Kidney capillary endothelial cell (primary cell): Measurements from ENCODE around the gene ANKRD22.
A peak's percentile ranks its signal among the peaks of the same experiment; 100 is the strongest.

ENCODE experiments used
- DNase-seq: peaks from one replicate; pipeline ENCODE4 v3.0.0-alpha.2; 2018; ENCODE audit warnings: low spot score

ANKRD22 gene

DNA sequence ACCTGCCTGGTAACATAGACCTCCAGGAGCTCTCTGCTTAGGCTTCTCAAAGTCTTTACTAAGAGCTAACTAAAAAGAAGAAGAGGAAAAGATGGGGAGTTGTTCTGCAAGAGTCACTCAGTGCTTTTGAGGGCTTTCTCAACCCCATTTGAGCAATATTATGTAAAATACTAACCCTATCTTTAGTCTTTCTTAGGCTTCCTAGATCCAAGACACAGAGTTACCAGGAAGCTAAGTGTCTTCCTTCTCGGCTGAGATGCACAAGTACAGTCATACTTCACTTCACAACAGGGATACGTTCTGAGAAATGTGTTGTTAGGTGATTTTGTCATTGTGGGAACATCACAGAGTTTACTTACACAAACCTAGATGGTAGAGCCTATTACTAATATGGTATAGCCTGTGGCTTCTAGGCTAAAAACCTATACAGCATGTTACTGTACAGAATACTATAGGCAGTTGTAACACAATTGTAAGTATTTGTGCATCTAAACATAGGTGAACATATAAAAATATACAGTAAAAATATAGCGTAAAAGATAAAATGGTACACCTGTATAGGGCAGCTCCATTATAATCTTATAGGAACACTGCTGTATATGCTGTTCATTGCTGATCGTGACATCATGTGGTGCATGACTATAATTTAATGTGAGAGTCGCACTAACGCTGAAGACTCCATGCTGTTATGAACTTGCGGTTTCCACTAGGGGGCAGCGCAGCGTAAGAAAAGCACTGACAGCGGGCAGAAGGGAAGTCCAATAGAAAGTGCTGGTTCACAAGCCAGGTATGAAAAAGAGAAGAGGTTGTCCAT is 16.3 kb downstream of the ANKRD22 start:
- DNase-seq, result peak; percentile 80

DNA sequence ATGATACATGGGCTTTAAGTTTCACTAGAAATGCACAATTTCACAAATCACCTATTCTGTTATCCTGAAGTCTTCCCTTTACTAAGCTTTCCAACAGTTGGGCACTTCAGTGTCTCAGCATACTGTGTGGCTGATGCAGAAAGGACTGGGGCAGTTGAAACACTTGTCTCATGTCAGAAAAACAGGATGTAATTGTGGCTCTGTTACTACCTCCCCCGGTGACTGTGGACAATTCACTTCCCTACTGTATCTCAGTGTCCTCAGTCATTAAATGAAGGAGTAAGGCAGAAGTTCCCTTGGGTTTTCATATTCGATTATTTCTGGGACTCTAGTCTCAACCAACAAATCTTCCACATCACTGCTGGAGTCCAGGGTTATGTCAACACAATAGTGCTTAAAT is 17.9 kb downstream of the ANKRD22 start:
- DNase-seq, result no peak

DNA sequence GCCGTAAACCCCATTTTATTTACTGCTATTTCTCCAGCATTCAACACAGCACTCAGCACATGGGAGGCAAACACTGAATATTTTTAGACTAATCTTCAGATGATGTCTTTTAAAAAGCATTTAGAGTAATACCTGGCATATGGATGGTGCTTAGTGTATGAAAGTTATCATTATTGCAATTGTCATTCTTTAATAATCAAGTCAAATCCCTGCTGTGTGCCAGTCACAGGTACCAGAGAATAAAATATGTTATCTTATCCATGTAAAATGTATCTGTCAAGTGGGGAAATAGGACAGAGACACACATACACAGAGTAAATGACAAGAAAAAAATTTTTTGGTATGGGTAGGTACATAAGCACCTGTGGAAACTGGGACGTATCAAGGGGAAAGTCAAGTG is 18.5 kb downstream of the ANKRD22 start:
- DNase-seq, result no peak

DNA sequence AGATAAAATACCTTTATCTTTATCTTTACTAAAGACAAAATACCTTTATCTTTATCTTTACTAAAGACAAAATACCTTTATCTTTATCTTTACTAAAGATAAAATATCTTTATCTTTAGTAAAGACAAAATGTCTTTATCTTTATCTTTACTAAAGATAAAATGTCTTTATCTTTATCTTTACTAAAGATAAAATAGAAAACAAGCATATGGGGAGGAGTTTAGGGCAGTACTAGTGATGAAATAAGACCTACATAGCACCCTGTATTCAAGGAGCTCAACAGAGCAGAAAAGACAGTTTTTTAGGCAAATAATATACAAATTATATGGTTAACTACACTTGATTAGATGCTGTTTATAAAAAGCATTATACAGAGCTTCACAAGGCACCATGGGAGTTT is 19.3 kb downstream of the ANKRD22 start:
- DNase-seq, result no peak

DNA sequence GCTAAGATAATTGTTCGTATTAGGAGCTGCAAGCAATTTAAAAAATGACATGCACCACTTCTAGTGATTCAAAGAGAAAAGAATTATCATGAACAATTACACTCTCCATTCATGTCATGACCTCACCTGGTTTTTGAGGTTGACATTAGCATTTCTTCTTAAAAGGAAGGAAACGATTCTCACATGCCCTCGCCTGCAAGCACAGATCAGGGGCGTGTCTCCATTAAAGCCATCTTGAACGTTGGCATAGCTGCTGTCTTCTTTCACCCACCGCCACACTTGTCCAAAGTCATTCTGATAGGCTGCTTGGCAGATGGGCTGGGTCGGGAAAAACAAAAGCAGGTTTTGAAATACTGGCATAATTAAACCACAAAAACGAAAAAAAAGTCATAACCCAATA is 19.9 kb downstream of the ANKRD22 start:
- no peak for DNase-seq

DNA sequence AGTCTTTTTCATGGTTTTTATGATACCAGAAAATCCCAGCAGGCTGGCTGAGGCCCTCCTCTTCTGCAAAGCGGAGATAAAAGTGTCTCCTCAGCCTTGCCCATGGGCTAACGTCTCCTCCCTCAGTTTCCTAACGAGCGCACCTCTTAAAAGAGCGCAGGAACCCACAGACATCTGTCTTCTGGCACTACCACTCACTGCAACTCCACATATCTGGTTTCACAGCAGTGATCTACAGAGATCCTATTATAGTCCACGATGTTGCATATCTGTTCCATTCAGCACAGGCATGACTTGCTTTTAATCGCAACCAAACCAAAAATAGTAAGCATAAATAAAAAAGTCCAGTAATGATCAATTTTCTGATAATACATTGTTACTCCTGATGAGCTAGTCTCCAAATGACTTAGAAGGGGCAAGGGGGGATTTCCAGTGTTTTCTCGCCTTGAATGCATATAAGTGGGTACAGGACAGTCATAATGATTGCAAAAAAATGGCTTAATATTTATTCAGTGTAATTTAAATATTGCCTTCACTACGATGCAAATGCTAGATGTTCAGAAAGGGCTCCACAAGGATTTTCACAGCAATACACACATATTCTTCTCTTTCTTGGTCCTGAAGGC is 20.9 kb downstream of the ANKRD22 start:
- no peak for DNase-seq

DNA sequence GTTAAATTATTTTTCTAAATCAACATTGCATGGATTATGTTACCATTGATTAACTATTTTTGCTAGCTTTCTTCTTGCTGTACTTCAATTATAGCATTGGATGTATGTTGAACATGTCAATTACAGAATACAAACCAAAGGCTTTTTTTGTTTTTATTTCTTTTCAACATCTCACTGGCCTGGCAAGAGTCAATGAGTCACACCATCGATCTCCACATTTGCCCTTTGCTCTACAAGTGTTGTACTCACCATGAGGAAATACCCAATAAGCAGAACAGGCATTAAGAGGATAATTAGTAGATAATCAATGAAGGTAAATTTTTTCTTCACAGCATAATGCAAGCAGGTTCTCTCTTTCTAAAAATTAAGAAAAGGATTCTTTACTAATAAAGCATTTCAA is 23.3 kb downstream of the ANKRD22 start:
- no peak for DNase-seq

DNA sequence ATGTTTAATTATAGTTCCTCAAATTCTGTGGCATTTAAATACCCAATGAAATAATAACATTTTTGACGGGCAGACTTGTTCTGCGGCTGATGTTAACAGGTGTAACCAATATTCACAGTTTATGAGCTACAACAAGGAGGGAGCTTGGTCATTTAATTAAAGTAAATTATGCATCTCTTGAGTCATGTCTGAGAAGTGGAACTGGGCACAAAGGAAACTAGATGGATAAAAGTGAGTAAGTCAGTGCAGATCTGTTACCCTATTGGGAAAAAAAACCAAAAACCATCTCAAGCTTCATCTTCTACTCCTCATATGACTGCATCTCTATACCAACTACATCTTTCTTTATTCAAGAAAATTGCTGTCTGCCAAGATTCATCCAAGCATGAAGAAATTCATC is 24.0 kb downstream of the ANKRD22 start:
- DNase-seq, result no peak

DNA sequence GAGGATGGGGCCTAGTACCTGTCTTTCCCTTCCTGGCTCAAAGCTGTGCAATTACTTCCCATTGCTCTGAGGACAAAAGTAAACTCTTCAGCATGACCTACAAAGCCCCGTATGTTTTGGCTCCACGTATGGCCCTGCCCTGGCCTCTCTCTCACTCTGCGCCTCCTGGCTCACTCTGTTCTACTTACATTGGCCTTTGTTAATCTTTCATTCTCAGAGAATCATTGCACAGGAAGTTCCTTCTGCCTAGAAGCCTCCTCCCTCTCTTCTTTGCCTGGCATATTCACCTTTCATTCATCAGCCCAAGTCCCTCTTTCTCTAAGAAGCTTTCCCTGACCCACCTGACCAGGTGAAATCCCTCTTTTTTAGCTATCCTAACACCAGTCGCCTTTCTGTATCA is 25.3 kb downstream of the ANKRD22 start:
- no peak for DNase-seq

DNA sequence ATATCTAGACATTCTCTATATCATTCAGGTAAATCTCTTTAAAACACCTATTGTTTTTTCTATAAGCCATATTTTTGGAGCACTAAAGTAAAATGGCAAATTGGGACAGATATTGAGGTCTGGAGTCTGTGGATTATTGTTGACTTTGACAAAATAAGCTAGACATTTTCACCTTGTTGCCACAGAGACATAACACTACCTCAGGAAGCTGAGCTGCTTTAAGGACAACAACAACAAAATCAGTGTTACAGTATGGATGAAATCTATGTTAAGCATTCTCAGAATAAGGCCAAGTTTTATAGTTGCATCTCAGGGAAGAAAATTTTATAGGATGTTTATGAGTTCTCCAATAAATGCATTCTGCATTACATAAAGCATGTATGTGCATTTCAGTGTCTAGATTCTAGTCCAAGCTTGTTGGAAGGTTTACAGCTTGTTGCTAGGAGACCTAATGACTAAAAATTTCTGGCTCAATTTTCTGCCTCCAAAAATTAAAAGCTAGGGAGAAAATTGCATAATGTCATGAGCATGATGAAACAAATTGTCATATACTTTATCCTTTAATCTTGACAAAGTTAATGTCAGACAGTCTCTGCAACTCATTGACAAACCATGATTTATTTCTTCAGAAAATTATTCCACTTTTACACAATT is 30.8 kb downstream of the ANKRD22 start:
- DNase-seq, result no peak

DNA sequence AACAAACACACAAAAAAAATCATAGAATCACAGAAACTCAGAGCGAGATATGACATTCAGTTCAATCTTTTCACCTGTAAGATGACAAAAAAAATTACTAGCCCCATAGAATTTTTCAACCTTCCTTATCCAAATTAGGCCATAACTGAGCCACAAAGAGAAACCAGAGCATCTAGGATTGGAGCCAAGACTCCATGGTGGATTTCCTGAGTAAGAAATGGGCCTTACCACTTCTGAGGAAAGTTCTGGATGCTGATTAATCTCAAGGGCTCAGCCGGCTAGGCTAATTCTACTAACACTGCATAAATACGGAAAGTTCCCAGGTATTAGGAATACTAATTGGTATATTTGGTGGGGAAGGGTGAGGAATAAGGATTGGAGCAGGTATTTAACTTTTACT is 32.4 kb downstream of the ANKRD22 start:
- no peak for DNase-seq

DNA sequence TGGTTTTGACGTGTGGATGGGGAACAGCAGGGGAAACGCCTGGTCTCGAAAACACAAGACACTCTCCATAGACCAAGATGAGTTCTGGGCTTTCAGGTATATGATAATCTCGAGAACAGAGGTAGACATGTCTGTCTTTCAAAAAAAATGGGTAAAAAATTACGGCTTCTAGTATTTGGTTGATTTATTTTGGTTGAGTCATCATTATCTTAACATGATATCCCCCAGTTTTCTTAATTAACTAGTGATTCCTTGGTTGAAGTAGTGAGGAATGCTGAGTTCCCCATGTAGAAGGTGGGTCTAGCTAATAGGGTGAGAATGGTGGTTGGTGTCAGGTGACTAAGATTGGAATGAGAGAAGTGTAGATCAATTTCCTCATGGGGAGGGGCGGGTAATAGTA is 38.4 kb downstream of the ANKRD22 start:
- no peak for DNase-seq

DNA sequence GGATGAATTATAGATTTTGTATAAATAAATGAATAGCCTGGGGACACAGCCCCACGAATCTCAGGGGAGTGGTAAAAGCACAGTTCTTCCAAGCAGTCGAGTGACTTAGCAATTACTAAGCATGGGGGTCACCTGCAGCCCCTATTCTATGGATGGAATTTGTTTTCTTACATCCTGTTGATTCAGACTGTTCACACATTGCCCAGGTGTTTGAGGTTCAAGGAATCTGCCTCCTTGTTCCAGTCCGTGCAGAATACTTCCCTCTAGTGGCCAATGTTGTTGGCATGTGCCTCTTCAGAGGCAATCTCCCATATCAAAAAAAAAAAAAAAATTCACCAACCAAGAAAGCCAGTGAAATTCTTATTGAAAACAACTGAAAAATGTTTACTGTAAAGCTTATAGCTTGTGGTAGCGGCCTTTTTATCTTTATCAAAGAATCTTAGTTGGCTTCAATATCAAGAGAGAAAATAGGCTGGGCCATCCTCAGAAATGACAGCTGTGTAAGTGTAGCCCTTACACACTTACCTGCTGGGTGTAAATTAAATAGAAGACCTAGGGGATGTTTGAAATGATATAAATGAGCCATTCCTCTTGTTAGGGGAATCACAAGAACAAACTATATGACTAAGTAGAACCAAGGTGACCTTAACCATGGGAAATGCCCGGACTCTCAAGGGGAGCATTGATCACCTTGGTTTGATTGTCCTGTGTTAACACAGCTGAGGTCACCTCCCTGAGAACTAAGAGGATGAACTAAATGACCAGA is 41.3 kb downstream of the ANKRD22 start:
- peak; percentile 40 for DNase-seq

DNA sequence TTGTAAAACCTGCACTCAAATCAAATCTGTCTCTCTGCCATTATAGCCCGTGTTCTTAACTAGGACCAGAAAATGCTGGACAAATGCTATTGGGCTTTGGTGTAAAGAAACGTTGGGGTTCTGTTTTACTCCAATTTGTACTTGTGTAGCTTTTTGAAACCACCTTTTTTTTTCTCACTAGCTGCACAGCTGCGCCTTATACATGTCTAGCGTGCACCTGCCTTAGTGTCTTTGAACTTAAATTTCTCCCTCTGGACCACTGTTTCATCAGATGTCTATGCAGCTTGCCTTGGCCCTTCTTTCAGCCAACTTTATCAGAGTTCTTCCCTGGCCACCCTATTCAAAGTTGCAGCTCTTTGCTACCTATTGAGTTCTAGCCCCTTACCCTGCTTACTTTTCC is 42.0 kb downstream of the ANKRD22 start:
- DNase-seq, result no peak

DNA sequence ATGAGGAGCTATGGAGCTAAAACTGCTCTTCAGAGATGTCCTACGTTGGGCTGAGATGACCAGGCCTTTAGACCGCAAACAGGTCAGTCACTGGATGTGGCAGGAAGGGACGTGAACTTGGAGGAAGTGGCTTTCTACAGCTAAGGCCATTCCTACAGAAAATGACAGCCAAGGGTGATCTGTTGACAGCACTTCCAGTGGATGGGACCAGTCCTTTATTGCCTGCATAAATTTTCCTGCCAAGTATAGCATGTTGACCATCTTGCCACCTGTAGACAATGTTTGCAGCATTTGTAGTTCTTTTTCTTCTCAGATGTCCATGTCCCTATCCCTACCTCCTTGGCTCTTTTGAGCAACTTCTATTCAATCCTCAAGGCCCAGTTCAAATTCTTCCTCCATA is 45.7 kb downstream of the ANKRD22 start:
- DNase-seq, result no peak

DNA sequence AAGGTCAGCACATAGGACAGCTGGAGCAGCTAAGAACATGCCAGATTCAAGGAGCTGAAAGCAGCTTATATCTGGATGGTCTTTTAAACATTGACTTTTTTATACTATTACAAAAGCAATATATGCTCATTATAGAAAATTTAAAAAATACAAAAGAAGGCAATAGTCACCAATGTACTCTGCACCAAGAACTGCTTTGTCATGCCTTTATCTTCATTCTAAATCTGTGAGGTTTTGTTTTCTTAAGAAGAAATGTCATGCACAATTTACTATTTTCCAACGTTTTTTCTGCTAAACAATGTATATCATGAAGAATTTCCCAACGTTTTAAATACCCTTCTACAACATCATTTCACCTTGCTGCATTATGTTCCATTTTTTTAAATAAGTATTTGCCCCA is 46.3 kb downstream of the ANKRD22 start:
- no peak for DNase-seq

DNA sequence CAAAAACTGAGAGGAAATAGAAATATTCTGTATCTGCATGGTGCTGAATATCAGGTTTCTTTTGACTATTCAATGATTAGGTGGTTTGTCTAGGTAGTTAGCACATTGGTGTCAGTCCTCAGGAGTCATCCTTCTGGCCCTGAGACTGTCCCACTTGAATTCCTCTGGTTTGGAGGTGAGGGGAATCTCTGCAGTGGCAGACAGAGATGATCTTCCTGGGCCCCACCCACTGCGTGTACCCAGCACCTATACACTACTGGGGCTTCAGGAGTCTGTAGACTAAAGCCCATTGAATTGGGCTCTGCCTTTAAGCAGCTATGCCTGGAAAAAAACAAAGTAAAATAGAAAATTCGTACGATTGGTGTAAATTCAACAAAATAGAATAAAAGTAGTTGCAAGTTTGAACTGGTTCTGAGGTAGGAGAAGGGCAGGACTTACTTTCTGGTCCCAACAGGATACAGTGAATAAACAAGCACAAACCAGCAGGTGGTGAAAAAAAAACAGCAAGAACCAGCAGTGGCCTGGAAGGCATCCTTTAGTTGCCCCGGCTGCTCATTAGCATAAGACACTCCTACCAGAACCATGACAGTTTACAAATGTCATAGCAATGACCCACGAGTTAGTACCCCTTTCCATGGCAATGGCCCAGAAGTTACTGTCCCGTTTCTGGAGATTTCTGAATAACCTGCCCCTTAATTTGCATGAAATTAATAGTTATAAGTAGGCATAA is 47.4 kb downstream of the ANKRD22 start:
- DNase-seq, result no peak

DNA sequence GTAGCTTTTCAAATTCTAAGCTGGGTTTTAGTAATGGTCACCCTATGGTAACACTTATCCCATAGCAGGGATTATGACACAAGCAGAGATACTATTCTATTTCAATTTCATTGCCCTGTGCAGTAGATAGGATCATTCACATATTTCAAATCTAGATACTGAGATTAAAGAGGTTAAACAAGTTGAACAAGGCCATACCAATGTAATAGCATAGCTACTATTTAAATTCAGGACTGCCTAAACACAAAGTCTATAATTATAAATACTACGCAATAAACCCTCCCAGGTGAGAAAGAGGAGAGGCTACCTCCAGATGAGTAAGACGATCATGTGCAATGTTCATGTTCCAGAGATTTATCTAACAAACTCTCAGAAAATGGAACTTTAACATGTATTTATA is 48.0 kb downstream of the ANKRD22 start:
- no peak for DNase-seq

DNA sequence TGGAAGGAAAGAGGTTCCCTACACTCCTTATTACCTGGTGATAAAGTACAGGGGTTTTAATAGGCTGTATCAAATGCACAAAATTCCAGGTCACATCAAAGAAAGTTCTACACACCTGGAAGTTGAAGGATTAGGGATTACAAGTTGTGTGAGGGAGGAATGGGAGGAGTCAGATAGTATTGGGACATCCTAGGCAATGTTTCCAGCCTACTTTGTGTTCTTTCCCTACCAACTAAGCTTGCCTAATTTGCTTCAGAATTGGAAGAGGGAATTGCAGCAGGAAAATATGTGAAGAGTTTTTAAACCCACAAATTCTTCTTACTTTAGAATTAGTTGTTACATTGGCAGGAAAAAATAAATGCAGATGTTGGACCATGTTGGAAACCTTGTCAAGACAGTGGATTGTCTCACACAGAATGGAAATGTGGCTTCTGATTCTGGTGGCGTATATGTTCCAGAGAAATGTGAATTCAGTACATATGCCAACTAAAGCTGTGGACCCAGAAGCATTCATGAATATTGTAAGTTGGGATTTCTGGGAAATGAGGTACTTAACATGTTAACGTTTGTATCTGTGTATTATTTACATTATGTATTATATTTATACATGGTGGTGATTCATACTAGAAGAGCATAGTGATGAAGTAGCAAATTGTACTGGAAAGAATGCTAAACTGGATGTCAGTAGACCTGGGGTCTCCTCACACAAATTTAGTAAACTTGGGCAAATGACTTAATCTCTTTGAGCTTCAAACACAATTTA is 48.9 kb downstream of the ANKRD22 start, which contains the start of gene LIPM:
LIPM (plus strand) TSS at position 208 of the 763 bp plus-strand sequence; CDS start at position 375, 167 bp downstream.
- DNase-seq, result no peak

DNA sequence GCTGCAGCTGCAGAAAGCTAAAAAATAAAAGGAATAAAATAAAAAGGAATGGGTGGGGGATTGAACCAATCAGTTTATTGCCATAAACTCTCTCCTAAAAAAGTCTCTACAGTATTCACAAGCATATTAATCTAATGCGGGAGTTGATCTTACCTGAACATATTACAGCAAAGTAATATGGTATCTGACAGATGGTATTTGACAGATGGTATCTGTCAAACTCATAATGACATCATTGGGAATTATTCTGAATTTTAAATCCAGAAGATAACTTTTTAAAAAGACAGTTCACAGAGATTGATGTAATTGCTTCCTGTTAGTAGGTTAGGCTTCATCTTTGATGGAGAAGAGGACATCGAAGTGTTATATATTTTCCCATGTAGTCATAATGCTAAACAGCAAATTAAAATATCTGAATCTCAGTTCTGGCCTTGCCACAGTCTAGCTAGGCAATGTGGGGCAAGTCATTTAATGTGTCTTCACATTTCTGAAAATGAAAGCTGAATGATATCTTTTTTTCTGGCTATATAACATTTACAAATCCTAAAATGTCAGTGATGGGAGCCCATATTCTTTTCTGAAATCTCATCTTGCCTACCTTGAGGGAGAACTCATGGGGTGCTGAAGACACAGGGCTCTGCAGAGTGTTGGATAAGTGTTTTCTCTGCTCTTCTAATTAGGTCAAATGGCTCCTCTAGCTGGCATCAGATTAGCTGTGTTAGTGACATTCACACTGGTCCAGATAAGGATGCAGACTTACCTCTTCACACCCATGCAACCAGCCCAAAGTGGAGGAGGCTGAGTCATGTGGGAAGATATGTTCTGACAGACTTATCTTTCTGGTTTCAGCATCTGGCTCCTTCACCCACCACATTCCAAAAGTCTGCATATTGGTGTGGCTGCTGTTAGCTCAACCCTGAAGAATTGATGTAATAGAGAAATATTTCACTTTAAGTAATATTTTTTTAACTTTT is 51.2 kb downstream of the ANKRD22 start:
- DNase-seq, result no peak
